H1 (cell line): ENCODE measurements around the gene FAN1. TPM values are rescaled to one million over a fixed set of nuclear protein-coding genes. Genes with fewer than 3 reads are reported as not detected.

ENCODE experiments used
- CTCF ChIA-PET: fragments of 300-600 bp; sonication (Branson Sonifier 250); formaldehyde crosslinking; loops from one replicate; lab custom pipeline; 2021; ENCODE audit not compliant: partially characterized antibody; lab: Charles Lee
- POLR2A ChIA-PET: fragments of 300-600 bp; sonication (Branson Sonifier 250); formaldehyde crosslinking; loops from one replicate; lab custom pipeline; 2021; ENCODE audit warnings: inconsistent platforms; ENCODE audit not compliant: partially characterized antibody; lab: Charles Lee
- DNase-seq, 2 experiments: peaks; one replicate each; pipeline versions ENCODE4 v3.0.0 to v3.0.0-alpha.2; 2010 to 2022; ENCODE audit warnings: low spot score in 2 of 2, low read depth in 1 of 2, mixed read lengths in 1 of 2
- FAIRE-seq: peaks from 2 replicates; lab custom pipeline; 2011; peaks lifted over from hg19 to GRCh38; lab: Jason Lieb, UNC
- H2AFZ ChIP-seq: 2 replicates; pipeline ENCODE4 v1.8.1; 2012; ENCODE audit warnings: low read length, inconsistent platforms
- H2AK5ac ChIP-seq: 2 replicates; pipeline ENCODE4 v1.6.1; 2013; ENCODE audit warnings: low read depth, low read length
- H2BK120ac ChIP-seq: replicated peaks from 2 replicates; pipeline ENCODE3; 2013; ENCODE audit warnings: low read depth, low read length, inconsistent platforms
- H2BK12ac ChIP-seq: 2 replicates; pipeline ENCODE4 v1.6.1; 2013; ENCODE audit warnings: low read depth, low read length
- H2BK15ac ChIP-seq: 2 replicates; pipeline ENCODE4 v1.6.1; 2013; ENCODE audit warnings: low read length
- H2BK20ac ChIP-seq: 2 replicates; pipeline ENCODE4 v1.6.1; 2013; ENCODE audit warnings: low read length
- H2BK5ac ChIP-seq: 2 replicates; pipeline ENCODE4 v1.6.1; 2013; ENCODE audit warnings: low read depth, low read length
- H3K14ac ChIP-seq: 2 replicates; pipeline ENCODE4 v1.6.1; 2013; ENCODE audit warnings: inconsistent platforms; ENCODE audit not compliant: insufficient read length
- H3K18ac ChIP-seq: 2 replicates; pipeline ENCODE4 v1.6.1; 2013; ENCODE audit warnings: low read length; ENCODE audit errors: extremely low read depth
- H3K23ac ChIP-seq: 2 replicates; pipeline ENCODE4 v1.6.1; 2013; ENCODE audit warnings: inconsistent platforms; ENCODE audit not compliant: insufficient read length
- H3K23me2 ChIP-seq: 2 replicates; pipeline ENCODE4 v1.6.1; 2013; ENCODE audit warnings: low read depth, low read length
- H3K27ac ChIP-seq: 2 replicates; pipeline ENCODE4 v1.6.1; 2011; ENCODE audit warnings: low read depth, low read length, inconsistent platforms
- H3K27me3 ChIP-seq, 4 experiments: replicated peaks in 1 of 4; 1 replicate in 1 of 4; 2 replicates in 3 of 4; pipeline versions ENCODE4 v1.6.1 to v1.8.1; 2011 to 2013; ENCODE audit warnings: low read length in 3 of 4, mild to moderate bottlenecking in 3 of 4, inconsistent platforms in 2 of 4, mixed read lengths in 2 of 4, moderate library complexity in 1 of 4; ENCODE audit not compliant: control insufficient read depth in 3 of 4, insufficient read depth in 3 of 4; ENCODE audit errors: extremely low read depth in 1 of 4
- H3K36me3 ChIP-seq, 4 experiments: 2 replicates each; pipeline versions ENCODE4 v1.6.1 to v1.8.1; 2011 to 2013; ENCODE audit warnings: mild to moderate bottlenecking in 4 of 4, low read length in 3 of 4, moderate library complexity in 2 of 4, control low read depth in 1 of 4, inconsistent platforms in 1 of 4; ENCODE audit not compliant: insufficient read depth in 4 of 4, control insufficient read depth in 2 of 4
- H3K4ac ChIP-seq: replicated peaks from 2 replicates; pipeline ENCODE3; 2013; ENCODE audit warnings: low read length, low read depth, mixed read lengths, inconsistent platforms; ENCODE audit not compliant: insufficient read length
- H3K4me1 ChIP-seq, 4 experiments: replicated peaks in 1 of 4; 1 replicate in 1 of 4; 2 replicates in 3 of 4; pipeline versions ENCODE4 v1.6.1 to v1.8.1; 2011 to 2013; ENCODE audit warnings: low read length in 3 of 4, inconsistent platforms in 2 of 4, mixed read lengths in 1 of 4; ENCODE audit not compliant: insufficient read depth in 4 of 4, control insufficient read depth in 3 of 4
- H3K4me2 ChIP-seq, 2 experiments: 2 replicates each; pipeline versions ENCODE4 v1.6.1 to v1.8.1; 2011 to 2013; ENCODE audit warnings: low read depth in 2 of 2, low read length in 2 of 2, control low read depth in 1 of 2, inconsistent platforms in 1 of 2, mild to moderate bottlenecking in 1 of 2; ENCODE audit not compliant: insufficient read depth in 1 of 2
- H3K4me3 ChIP-seq, 4 experiments: fragments of 200-600, 300-600 bp in 1 of 4; sonication (generic), shearing (Covaris generic), sonication (Bioruptor Twin) in 1 of 4; 2 replicates each; pipeline versions ENCODE4 v1.5.1 to v1.8.1; 2011 to 2016; ENCODE audit warnings: low read length in 4 of 4, low read depth in 3 of 4, control low read depth in 2 of 4, inconsistent platforms in 2 of 4, mild to moderate bottlenecking in 2 of 4, mixed read lengths in 1 of 4, moderate library complexity in 1 of 4; ENCODE audit not compliant: insufficient read depth in 2 of 4; ENCODE audit errors: extremely low read depth in 1 of 4
- H3K56ac ChIP-seq: replicated peaks from 2 replicates; pipeline ENCODE3; 2013; ENCODE audit warnings: low read depth, mild to moderate bottlenecking, mixed read lengths, low read length, inconsistent platforms; ENCODE audit not compliant: insufficient read length
- H3K79me1 ChIP-seq: 2 replicates; pipeline ENCODE4 v1.6.1; 2013; ENCODE audit warnings: low read depth, low read length, control low read depth
- H3K79me2 ChIP-seq, 2 experiments: 2 replicates each; pipeline versions ENCODE4 v1.6.1 to v1.8.1; 2012 to 2013; ENCODE audit warnings: low read length in 2 of 2, mild to moderate bottlenecking in 2 of 2, inconsistent platforms in 1 of 2; ENCODE audit not compliant: insufficient read depth in 2 of 2, control insufficient read depth in 1 of 2
- H3K9ac ChIP-seq, 4 experiments: replicated peaks in 1 of 4; 1 replicate in 1 of 4; 2 replicates in 3 of 4; pipeline versions ENCODE4 v1.6.1 to v1.8.1; 2011 to 2013; ENCODE audit warnings: low read depth in 3 of 4, low read length in 3 of 4, control low read depth in 2 of 4, mild to moderate bottlenecking in 2 of 4, moderate library complexity in 2 of 4, inconsistent platforms in 1 of 4; ENCODE audit errors: extremely low read depth in 1 of 4
- H3K9me3 ChIP-seq, 2 experiments: 2 replicates each; pipeline versions ENCODE4 v1.6.1 to v1.8.1; 2012 to 2013; ENCODE audit warnings: mild to moderate bottlenecking in 2 of 2, moderate library complexity in 2 of 2, control low read depth in 1 of 2, inconsistent platforms in 1 of 2, low read depth in 1 of 2, low read length in 1 of 2, mixed read lengths in 1 of 2; ENCODE audit not compliant: insufficient read depth in 2 of 2
- H4K20me1 ChIP-seq, 2 experiments: replicated peaks in 1 of 2; 2 replicates each; pipeline versions ENCODE3 to v1.8.1; 2011 to 2013; ENCODE audit warnings: inconsistent platforms in 2 of 2, low read length in 2 of 2, mild to moderate bottlenecking in 1 of 2; ENCODE audit not compliant: insufficient read depth in 2 of 2, control insufficient read depth in 1 of 2
- H4K5ac ChIP-seq: 2 replicates; pipeline ENCODE4 v1.6.1; 2013; ENCODE audit warnings: low read length, low read depth, mixed read lengths, inconsistent platforms; ENCODE audit not compliant: insufficient read length
- H4K8ac ChIP-seq: 2 replicates; pipeline ENCODE4 v1.8.0; 2013; ENCODE audit warnings: mild to moderate bottlenecking, moderate library complexity, low read length, inconsistent platforms; ENCODE audit not compliant: insufficient read depth; ENCODE audit errors: extremely low read depth
- H4K91ac ChIP-seq: replicated peaks from 2 replicates; pipeline ENCODE3; 2013; ENCODE audit warnings: low read length, mixed read lengths, inconsistent platforms; ENCODE audit not compliant: insufficient read length
- CREB1 ChIP-seq: IDR thresholded peaks from 2 replicates; pipeline ENCODE4 v1.6.1; 2012; ENCODE audit warnings: inconsistent platforms
- CTBP2 ChIP-seq: IDR thresholded peaks from 2 replicates; pipeline ENCODE4 v1.7.0; 2011; ENCODE audit warnings: borderline replicate concordance, mild to moderate bottlenecking, moderate library complexity, mixed read lengths, low read length; ENCODE audit not compliant: insufficient read depth, insufficient read length
- E2F6 ChIP-seq: IDR thresholded peaks from 2 replicates; pipeline ENCODE4 v1.6.1; 2012; ENCODE audit warnings: inconsistent platforms
- MAFK ChIP-seq: IDR thresholded peaks from 2 replicates; pipeline ENCODE4 v1.6.1; 2012; ENCODE audit warnings: low read depth, mild to moderate bottlenecking, improper control_type of control experiment, low read length
- PHF8 ChIP-seq: fragments of 200-600 bp; sonication (generic); conservative IDR thresholded peaks from 2 replicates; pipeline ENCODE4 v1.7.1; 2012; ENCODE audit warnings: low read depth, mild to moderate bottlenecking, inconsistent platforms, low read length, moderate library complexity
- TAF1 ChIP-seq: IDR thresholded peaks from 2 replicates; pipeline ENCODE4 v1.6.1; 2011; ENCODE audit warnings: mild to moderate bottlenecking, low read depth, low read length
- polyA plus RNA-seq, 7 experiments: library from polyadenylated mRNA; depleted of rRNA in 3 of 7; stranded (reverse) in 5 of 7; unstranded in 2 of 7; fragments of >200 nt in 5 of 7; fragments of 200-250 nt in 2 of 7; gene quantifications; 1 replicate in 5 of 7; 2 replicates in 1 of 7; 4 replicates in 1 of 7; pipeline versions ENCODE4 v1.2.1 to v1.2.3, GENCODE V29; 2011 to 2013; ENCODE audit warnings: missing spikeins in 2 of 7, mixed read lengths in 2 of 7
- total RNA-seq: library from RNA; stranded (reverse); fragmentation: NEBNext Ultra II Directional; extraction: Animal tissue kit (Norgen Biotek cat#: 25700); gene quantifications from 2 replicates; pipeline ENCODE4 v1.2.1, GENCODE V29; 2021

Gene FAN1
- total and polyA plus RNA-seq, 2 of the 8 experiments (the other 6 are each of a cell fraction or from before 2014, with no cell fraction given): 8.6 to 24.9 TPM

GRCh38 chr15:30933293-30933692 lies 29.6 kb downstream of the FAN1 start:
- H2AK5ac ChIP-seq: no peak overlapping the region
- no peak overlapping the region for H3K4me2 ChIP-seq
- H3K4ac ChIP-seq: no peak overlapping the region
- H3K4me3 ChIP-seq: no peak overlapping the region
- no peaks in the 10 kb centered on the region for H3K79me2 ChIP-seq
- no peaks in the 10 kb centered on the region for H3K23me2 ChIP-seq
- ChIA-PET CTCF (interaction anchor here (1.8 to 2.0 kb wide), 2 partner anchors 59 to 196 kb away, joined by 5 to 6 read pairs; partner anchors contain the start of gene MTMR10), POLR2A (interaction anchor here (1.5 kb wide), 1 partner anchor 10 kb away, joined by 3 read pairs; no protein-coding TSS in a partner anchor)
- DNase-seq: no peak
- TF ChIP-seq PHF8 (no peak), TAF1 (no peak), CTBP2 (no peak), MAFK (no peak), E2F6 (no peak), CREB1 (no peak)
- H3K27ac ChIP-seq: no peak overlapping the region
- no peak overlapping the region for H2AFZ ChIP-seq
- H3K14ac ChIP-seq: no peak overlapping the region
- H2BK20ac ChIP-seq: no peak overlapping the region
- no peak overlapping the region for H4K8ac ChIP-seq
- H3K36me3 ChIP-seq: peaks cover 6 to 36% (median 30%) of the 10 kb centered on the region in 4 experiments
- H2BK5ac ChIP-seq: no peak overlapping the region
- H3K23ac ChIP-seq: no peak overlapping the region
- no peak for FAIRE-seq
- no peaks in the 10 kb centered on the region for H4K20me1 ChIP-seq
- no peaks in the 10 kb centered on the region; the same call in 1 of the 2 replicates for H3K79me1 ChIP-seq
- no peak overlapping the region for H2BK15ac ChIP-seq
- H3K9me3 ChIP-seq: no peaks in the 10 kb centered on the region; a peak in 2 of 4 replicates
- H3K9ac ChIP-seq: no peak overlapping the region
- H3K4me1 ChIP-seq: no peaks in the 10 kb centered on the region
- H2BK120ac ChIP-seq: no peak overlapping the region
- no peak overlapping the region for H4K91ac ChIP-seq
- H4K5ac ChIP-seq: no peak overlapping the region
- H2BK12ac ChIP-seq: no peak overlapping the region
- H3K27me3 ChIP-seq: no peaks in the 10 kb centered on the region
- no peak overlapping the region for H3K56ac ChIP-seq
- no peak overlapping the region for H3K18ac ChIP-seq
